Adrenal gland (tissue), 19 donors: Measurements from ENCODE around the gene ENGASE. TPM values are rescaled to one million over a fixed set of nuclear protein-coding genes. Genes with fewer than 3 reads are reported as not detected.
A peak's percentile ranks its signal among the peaks of the same experiment; 100 is the strongest.

Experiments used
- DNase-seq, 7 donors: peaks; one replicate each; pipeline ENCODE4 v3.0.0-alpha.2; 2019 to 2020
- H3K27ac ChIP-seq, 5 donors: fragments of 200-600 bp; sonication (generic) in 4 of 5; 1 replicate in 3 of 5; 2 replicates in 2 of 5; pipeline versions ENCODE4 v1.5.1 to v1.8.0; 2016 to 2020; ENCODE audit warnings: mild to moderate bottlenecking in 1 of 5
- H3K27me3 ChIP-seq: fragments of 200-600 bp; 2 replicates; pipeline ENCODE4 v1.8.0; 2021
- H3K36me3 ChIP-seq, 2 donors: fragments of 200-600 bp; replicated peaks in 1 of 2; 1 replicate in 1 of 2; 2 replicates in 1 of 2; pipeline versions ENCODE4 v1.5.1 to v1.8.0; 2018 to 2022
- H3K4me1 ChIP-seq, 2 donors: fragments of 200-600 bp; replicated peaks in 1 of 2; 1 replicate in 1 of 2; 2 replicates in 1 of 2; pipeline versions ENCODE4 v1.5.1 to v1.8.0; 2018 to 2021
- H3K4me3 ChIP-seq, 4 donors: fragments of 200-600 bp; sonication (generic) in 3 of 4; one replicate each; pipeline ENCODE4 v1.5.1; 2016 to 2018
- H3K9me3 ChIP-seq, 3 donors: fragments of 200-600 bp; sonication (generic) in 1 of 3; replicated peaks in 1 of 3; 1 replicate in 2 of 3; 2 replicates in 1 of 3; pipeline versions ENCODE4 v1.5.1 to v1.8.0; 2016 to 2021
- CTCF ChIP-seq, 6 experiments: fragments of 450-650 bp in 4 of 6; fragments of 200-600 bp in 2 of 6; sonication (generic) in 1 of 6; IDR thresholded peaks; 1 replicate in 5 of 6; 2 replicates in 1 of 6; pipeline versions ENCODE4 v1.5.1 to v1.8.0; 2016 to 2021; ENCODE audit warnings: antibody characterized with exemption in 6 of 6, mild to moderate bottlenecking in 2 of 6, moderate library complexity in 1 of 6
- POLR2A ChIP-seq, 2 donors: fragments of 450-650 bp; IDR thresholded peaks; one replicate each; pipeline ENCODE4 v1.6.1; 2017; ENCODE audit warnings: antibody characterized with exemption in 2 of 2, mild to moderate bottlenecking in 2 of 2, moderate library complexity in 1 of 2
- WGBS, 4 donors: extraction: QIAGEN DNeasy Blood & Tissue Kit in 2 of 4; methylation state at CpG; one replicate each; pipeline versions ENCODE4 v1.1.5 to v1.1.7; 2013 to 2017; 5-methylcytosine and 5-hydroxymethylcytosine counted together
- intact Hi-C, 2 donors: fragments of 100-400 bp; cut with DNase I; formaldehyde crosslinking; loops; one replicate each; pipeline versions ENCODE4 v1.14.1 to v1.15.0; 2022 to 2023
- long read RNA-seq, 10 donors: library from polyadenylated mRNA in 3 of 10; unstranded in 2 of 10; stranded (forward) in 1 of 10; transcript quantifications; one replicate each; pipeline ENCODE4 v2.0.0 and lab custom pipeline, GENCODE V29; 2021 to 2026
- polyA plus RNA-seq, 3 donors: library from polyadenylated mRNA; stranded (reverse); fragments of 200-250 nt in 2 of 3; fragments of 350-450 nt in 1 of 3; fragmentation: Illumina TruSeq in 1 of 3; extraction: RNeasy Lipid Tissue Mini Kit (QIAGEN cat#74804) in 1 of 3; gene quantifications; one replicate each; pipeline ENCODE4 v1.2.3, GENCODE V29; 2013 to 2014
- total RNA-seq, 9 donors: library from RNA; depleted of rRNA in 4 of 9; stranded (reverse); fragments of >200 nt in 4 of 9; fragments of 120-200 nt in 1 of 9; fragmentation: NEBNext Ultra II Directional in 1 of 9; extraction: Animal tissue kit (Norgen Biotek cat#: 25700) in 1 of 9; gene quantifications; one replicate each; pipeline versions ENCODE4 v1.1.0 to v1.2.4, GENCODE V29; 2013 to 2023
- donor health status: healthy with polysubstance abuse.
- donor health status: Bipolar disorder and iron deficiency.
- donor health status: DM: yes; HTN: yes; CAD: no.
- donor health status: DM: no; HTN: no; CAD: no.
- donor health status: DM: no; HTN: no; CAD: no.
- donor health status: DM: yes; HTN: yes; CAD: no.

ENGASE gene, protein sequence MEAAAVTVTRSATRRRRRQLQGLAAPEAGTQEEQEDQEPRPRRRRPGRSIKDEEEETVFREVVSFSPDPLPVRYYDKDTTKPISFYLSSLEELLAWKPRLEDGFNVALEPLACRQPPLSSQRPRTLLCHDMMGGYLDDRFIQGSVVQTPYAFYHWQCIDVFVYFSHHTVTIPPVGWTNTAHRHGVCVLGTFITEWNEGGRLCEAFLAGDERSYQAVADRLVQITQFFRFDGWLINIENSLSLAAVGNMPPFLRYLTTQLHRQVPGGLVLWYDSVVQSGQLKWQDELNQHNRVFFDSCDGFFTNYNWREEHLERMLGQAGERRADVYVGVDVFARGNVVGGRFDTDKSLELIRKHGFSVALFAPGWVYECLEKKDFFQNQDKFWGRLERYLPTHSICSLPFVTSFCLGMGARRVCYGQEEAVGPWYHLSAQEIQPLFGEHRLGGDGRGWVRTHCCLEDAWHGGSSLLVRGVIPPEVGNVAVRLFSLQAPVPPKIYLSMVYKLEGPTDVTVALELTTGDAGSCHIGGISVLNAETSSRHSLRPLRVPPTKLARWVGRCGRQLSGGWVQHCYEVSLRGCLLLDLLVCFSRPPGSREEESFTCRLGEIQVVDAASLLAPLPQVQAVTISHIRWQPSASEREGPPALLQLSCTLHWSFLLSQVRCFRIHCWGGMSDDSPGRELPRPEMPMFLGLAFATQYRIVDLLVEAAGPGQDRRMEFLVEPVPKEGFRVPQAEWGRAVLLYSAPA
- total RNA-seq (10 to 100 TPM in 8 of 9 donors, 1 to 10 TPM in 1; 4.4 to 87.5 (median 25.7) TPM), polyA plus RNA-seq (100 to 1,000 TPM in 1 of 3 donors, 10 to 100 TPM in 1, 1 to 10 TPM in 1; 8.6 to 155 (median 40.1) TPM)
- long read RNA-seq, donor 1, partial matches to known transcripts: 0 of 2 reads
- long read RNA-seq, donor 1, other reads (novel, unspliced or antisense): 0 of 2 reads
- long read RNA-seq, donor 2: 0 reads
- long read RNA-seq, donor 3, partial matches to known transcripts: 0 of 1 reads
- long read RNA-seq, donor 3, other reads (novel, unspliced or antisense): 0 of 1 reads
- long read RNA-seq, donor 4, partial matches to known transcripts: 0 of 4 reads
- long read RNA-seq, donor 4, other reads (novel, unspliced or antisense): 4 of 4 reads
- long read RNA-seq, donor 5, transcript ENGASE-205 (14 exons, 2,579 nt): major isoform, 28 of 91 reads
- long read RNA-seq, donor 5, partial matches to known transcripts: 24 of 91 reads
- long read RNA-seq, donor 5, other reads (novel, unspliced or antisense): 39 of 91 reads
- long read RNA-seq, donor 6, partial matches to known transcripts: 0 of 5 reads
- long read RNA-seq, donor 6, other reads (novel, unspliced or antisense): 5 of 5 reads
- long read RNA-seq, donor 7: 0 reads
- long read RNA-seq, donor 8: 0 reads
- long read RNA-seq, donor 9: 0 reads
- long read RNA-seq, donor 10: 0 reads

GRCh38 chr17:79074649-79075445, at the start of gene ENGASE:
Gene ENGASE, plus strand, starts transcription at chr17:79074824. Its CDS starts 121 bp downstream, at chr17:79074945.
- WGBS, 4 donors: 0 to 1% (median 1%) methylated on average over 10 to 97 of the region's 106 CpGs
- TF ChIP-seq POLR2A (IDR thresholded peaks at IDR 0.05) (peak; percentile 47 to 69), CTCF (IDR thresholded peaks at IDR 0.05) (no peak)
- intact Hi-C loops: no loop called here
- peak; percentile 93 to 98 (median 96) for DNase-seq
- H3K4me3 ChIP-seq: peak within 1 kb of the TSS; percentile 8 to 99 (median 72)
- peak within 1 kb of the TSS in 4 of 5 donors; percentile 69 to 92 (median 85) for H3K27ac ChIP-seq
- H3K27me3 ChIP-seq: no peaks in the 10 kb centered on the region
- H3K9me3 ChIP-seq: no peaks in the 10 kb centered on the region
- peaks cover 9 to 22% of the 10 kb centered on the region in 2 donors for H3K4me1 ChIP-seq
- peaks cover 0 to 20% of the 10 kb centered on the region in 2 donors for H3K36me3 ChIP-seq

- 27 to 38% (median 30%) methylated on average over 27 to 31 of the region's 31 CpGs for WGBS, 4 donors
- H3K4me1 ChIP-seq: peaks cover 61 to 80% of the 10 kb centered on the region in 2 donors
- H3K27ac ChIP-seq: peak overlapping the region; percentile 61 to 100 (median 95)
Measured at GRCh38 chr17:79024901-79025737, 49.5 kb upstream of the ENGASE start.

More at GRCh38 chr17:79024901-79025737, 49.5 kb upstream of the ENGASE start:
- Histone ChIP-seq H3K9me3 (no peaks in the 10 kb centered on the region), H3K36me3 (no peaks in the 10 kb centered on the region), H3K4me3 (peak overlapping the region in 2 of 4 donors; percentile 72 to 73), H3K27me3 (no peaks in the 10 kb centered on the region)
- TF ChIP-seq CTCF (IDR thresholded peaks at IDR 0.05): no peak
- peak in 1 of 2 donors; percentile 77 for TF ChIP-seq POLR2A (IDR thresholded peaks at IDR 0.05)
- peak in 6 of 7 donors; percentile 69 to 79 (median 70) for DNase-seq
- intact Hi-C loops: no loop called here
